HG02571 (cell line): ENCODE measurements around the gene MKLN1.
"Not testable (repeated sequence)": the region's sequence is repeated elsewhere in the genome, so short reads cannot be mapped to it uniquely, and the experiment has no call there.

Experiments used
- ATAC-seq: cut with Tn5 transposase; IDR thresholded peaks from one replicate; pipeline ENCODE4 v1.9.1; 2021; ENCODE audit warnings: mild to moderate bottlenecking, moderate library complexity; ENCODE audit not compliant: unreplicated experiment

The MKLN1 gene

DNA sequence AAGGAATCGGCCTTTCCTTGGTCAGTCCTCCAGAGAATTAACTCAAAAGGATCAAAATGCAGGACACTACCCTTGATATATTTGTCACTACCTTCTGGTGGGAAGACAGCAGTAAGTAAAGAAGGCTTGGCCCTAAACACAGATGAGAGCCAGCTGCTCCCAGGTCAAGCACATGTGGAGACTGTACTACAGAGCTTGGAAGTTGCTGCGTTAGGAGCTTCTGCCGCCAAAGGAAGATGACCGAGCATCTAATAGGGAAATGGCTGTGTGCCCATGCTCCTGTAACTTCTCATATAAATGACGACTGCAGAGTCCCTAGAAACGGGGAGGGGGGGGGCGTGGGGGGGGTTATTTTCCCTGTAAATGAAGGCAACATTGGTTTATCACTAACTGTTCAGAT, 169.8 kb downstream of the MKLN1 start:
- ATAC-seq = no peak

DNA sequence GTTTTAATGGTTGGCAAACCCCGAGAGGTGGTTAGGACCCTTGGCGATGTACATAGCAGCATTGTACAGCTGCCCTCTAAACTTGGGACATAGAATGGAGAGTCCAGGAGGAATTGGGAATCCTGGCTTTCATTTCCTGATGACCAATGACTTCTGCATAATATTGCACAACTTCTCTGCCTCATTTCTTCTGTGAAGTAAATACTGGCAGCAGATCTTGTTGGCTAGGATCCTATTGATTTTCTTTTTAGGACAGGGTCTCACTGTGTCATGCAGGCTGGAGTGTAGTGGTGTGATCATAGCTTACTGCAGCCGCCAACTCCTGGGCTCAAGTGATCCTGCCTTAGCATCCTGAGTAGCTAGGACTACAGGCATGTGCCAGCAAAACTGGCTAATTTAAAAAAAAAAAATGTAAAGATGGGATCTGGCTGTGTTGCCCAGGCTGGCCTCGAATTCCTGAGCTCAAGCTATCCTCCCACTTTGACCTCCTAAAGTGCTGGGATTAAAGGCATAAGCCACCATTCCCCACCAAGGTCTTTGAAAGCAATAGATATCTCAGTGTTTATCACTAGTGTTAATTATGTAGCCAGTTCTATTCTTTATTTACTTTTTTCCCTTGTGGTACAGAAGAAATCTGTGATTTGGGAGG, 170.7 kb downstream of the MKLN1 start:
- no peak for ATAC-seq

DNA sequence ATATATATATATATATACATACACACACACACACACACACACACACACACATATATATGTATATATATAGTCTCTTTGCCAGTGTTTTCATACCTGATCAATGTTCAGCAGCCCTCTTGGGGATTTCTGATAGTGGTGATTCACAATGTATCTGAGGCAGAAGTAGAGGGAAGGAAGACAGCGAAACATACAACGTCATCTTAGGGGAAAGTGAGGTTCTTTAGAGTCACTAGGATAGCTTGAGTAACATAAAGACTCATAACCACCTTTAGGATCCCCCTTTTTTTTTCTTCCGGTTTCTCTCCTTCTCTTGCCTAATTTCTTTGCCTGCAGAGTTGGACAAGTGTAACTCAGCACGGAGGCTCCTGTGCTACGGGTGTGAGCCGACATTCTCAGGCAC, 172.1 kb downstream of the MKLN1 start:
- no peak for ATAC-seq

DNA sequence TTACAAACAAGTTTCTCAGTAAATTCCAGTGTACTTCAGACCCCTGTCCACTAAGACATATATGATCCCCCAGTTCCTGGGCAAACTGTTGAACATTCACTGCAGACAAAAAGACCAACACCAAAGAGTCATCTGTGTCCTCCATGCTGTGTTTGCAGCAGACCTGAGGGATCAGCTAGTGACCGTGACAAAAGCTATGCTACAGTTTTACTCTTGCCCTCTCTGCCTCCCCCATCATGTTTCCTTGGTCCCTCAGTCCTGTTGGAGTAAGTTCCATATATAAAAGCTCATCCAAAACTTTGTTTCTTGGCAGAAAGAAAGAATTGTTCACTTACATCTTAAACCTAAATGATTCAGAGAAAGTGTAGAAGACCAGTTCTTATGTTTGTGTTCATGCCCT, 172.7 kb downstream of the MKLN1 start:
- ATAC-seq = no peak

- peak; percentile 74 for ATAC-seq
Measured at GRCh38 chr7:131501422-131501821, 173.7 kb downstream of the MKLN1 start.

- ATAC-seq = no peak
Measured at GRCh38 chr7:131501930-131502685, 174.4 kb downstream of the MKLN1 start.

- ATAC-seq = no peak
Measured at GRCh38 chr7:131502810-131503508, 175.3 kb downstream of the MKLN1 start.

DNA sequence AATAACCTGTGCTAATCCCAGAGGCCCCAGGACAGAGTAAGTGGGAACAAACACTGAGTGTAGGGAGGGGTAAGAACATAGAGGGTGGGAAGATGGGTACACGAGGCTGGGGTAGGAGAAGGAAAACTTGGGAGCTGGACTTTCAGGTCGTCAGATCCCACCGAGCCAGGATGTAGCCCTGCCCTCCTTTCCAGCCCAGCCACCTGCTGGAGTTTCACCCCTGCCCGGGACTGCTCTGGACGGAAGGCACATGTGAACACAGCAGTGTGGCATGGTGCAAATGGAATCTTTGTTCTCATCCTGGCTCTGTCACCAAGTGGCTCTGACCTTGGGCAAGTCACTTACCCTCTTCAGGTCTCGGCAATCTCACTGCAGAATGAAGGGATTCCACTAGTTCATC, 176.0 kb downstream of the MKLN1 start:
- ATAC-seq = no peak

- no peak for ATAC-seq
Measured at GRCh38 chr7:131504157-131504899, 176.7 kb downstream of the MKLN1 start.

GRCh38 chr7:131505037-131505620, 177.5 kb downstream of the MKLN1 start:
- ATAC-seq = not testable (repeated sequence)

DNA sequence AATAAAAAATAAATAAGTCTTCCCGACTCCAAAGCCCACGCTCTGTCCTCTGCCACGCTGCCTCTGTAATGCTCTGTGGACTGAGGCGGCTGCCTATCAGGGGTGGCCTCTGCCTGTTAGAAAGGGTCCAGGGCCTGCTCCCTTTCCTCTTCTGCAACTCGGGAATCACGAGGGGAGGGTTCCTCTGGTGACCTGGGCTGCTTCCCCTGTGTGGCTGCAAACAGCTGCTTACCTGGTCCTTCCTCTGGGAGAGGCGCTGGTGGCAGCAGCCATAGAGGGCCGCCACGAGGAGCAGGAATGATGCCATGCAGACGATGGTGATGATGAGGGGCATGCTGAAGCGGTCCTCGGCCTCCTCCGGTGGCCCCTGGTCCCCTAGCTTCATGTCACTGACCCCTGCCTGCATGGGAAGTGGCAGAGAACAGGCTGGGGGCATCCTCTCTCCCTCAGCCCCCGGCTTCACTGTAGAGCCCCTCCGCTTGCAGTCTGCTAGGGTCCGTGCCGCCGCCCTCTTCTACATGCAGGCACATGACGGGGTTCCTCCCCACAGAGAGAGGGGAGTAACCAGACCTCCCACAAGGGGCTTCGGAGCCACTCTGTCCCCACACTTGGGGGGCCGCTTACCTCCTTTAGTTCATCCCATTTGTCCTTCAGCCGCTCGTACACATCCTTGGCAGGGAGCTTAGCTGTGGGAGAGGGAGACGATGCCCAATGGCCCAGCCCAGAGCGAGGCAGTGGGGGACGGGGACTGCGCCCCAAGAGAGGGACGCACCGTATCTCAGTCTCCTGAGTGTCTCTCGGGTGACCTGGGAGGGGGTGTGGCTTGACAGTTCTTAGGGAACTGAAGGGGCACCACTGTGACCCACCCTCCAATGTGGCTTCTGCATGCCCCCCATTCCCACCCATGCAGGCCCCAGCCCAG, 178.2 kb downstream of the MKLN1 start:
- no peak for ATAC-seq

- ATAC-seq = no peak
Measured at GRCh38 chr7:131506597-131506996, 178.9 kb downstream of the MKLN1 start.

- peak; percentile 69 for ATAC-seq
Measured at GRCh38 chr7:131507592-131508331, 180.1 kb downstream of the MKLN1 start.

DNA sequence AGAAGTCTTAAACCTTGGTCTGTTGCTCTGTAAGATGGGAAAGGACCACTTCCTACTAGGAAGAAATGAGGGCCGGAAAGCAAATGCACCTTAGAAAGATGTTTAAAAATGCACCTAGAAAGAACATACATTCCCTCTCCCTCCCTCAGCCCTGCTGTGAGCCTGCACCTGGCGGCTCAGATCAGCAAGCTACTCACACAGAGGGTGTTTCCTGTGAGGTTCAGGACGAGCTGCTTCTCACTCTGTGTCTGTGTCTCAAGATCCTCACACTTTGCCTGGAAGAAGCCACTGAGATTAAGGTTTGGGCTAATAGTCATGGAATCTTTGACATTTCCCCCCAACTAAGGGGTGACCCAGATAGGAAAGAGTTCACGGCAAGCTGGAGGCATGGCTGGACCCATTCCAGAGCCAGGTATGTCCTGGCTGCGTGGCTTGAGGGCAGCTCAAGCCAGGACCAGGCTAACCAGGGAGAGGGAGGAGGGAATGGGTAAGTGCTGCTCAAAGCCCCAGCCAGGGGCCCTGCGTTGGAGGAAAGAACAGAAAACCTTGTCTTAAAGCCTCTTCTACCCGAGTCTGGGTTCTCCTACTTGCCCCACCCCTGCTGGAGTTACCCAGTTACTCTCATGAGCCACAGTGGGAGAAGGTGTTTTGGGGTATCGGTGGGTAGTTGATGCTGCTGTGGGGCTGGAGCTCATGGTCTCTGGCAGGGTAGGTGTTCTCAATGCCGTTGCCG, 181.2 kb downstream of the MKLN1 start:
- ATAC-seq = no peak

- no peak for ATAC-seq
Measured at GRCh38 chr7:131509781-131510180, 182.1 kb downstream of the MKLN1 start.

DNA sequence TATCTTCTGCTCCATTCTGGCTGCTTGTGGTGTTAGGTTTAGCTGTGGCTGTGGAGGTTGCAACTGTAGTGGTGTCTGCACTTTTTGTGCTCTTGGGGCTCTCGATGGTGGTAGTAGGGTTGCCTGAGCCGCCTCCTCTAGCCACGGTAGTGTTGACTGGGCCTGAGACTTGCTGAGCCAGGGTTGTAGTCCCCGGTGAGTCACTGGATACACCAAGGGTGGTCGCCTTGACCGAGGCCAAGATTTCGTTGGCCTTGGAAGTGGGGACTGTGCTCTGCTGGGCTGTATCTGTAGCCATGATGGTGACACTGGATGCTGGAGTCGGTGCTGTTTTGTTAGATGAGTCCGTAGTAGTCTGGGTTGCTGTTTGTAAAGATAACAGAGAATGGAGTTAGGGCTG, 183.4 kb downstream of the MKLN1 start:
- ATAC-seq = no peak

DNA sequence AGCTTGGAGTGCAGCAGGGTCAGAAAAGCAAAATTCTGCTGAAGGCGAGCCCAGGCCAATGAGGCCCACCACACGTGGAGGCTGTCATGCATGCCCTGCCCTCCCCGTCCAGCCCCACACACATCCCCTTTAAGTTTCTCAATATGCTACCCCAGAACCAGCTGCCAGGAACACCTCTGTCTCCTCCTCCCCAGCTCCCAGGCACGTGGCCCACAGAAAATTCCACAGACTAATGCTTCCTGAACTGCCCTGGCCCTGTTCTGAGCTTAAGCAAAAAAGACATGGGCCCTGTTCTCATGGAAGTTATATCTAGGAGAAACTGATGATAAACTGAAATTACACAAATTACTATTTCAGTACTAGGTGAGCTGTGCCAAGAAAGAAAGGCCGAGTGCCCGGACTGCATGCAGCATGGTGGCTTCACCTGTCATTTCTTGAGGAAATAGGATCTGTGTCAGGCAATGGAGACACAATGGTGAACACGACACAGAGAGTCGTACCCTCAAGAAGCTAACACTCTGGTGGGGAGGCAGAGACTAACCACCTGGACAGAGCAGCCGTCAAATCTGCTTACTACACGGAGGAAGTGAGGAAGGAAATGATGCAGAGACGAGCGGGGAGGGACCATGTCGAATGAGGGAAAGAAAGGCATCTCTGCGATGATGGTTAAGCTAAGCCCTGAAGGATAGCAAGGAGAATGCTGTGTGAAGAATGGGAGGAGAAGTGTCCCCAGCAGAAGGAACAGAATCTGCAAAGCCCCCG, 184.3 kb downstream of the MKLN1 start:
- ATAC-seq = no peak
